NCI-H128 (cell line): ENCODE measurements around the gene DMC1.
"Not testable (repeated sequence)": the region's sequence is repeated elsewhere in the genome, so short reads cannot be mapped to it uniquely, and the experiment has no call there.

ENCODE experiments used
- DNase-seq: peaks from one replicate; lab custom pipeline; 2025; ENCODE audit not compliant: unreplicated experiment; lab: John Stamatoyannopoulos, UW

The DMC1 gene

DNA sequence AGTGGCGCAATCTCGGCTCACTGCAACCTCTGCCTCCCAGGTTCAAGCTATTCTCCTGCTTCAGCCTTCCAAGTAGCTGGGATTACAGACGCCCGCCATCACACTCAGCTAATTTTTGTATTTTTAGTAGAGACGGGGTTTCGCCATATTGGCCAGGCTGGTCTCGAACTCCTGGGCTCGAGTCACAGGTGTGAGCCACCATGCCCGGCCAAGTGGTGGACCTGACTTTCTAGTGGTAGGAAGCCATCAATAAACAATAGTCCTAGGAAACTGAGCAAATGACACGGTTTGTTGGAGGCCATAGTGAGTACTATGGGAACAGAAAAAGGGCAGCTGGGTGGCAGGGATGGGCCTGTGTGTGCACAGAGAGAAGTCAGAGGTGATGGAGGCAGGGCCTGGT is 99.8 kb downstream of the DMC1 start:
- DNase-seq, result not testable (repeated sequence)

DNA sequence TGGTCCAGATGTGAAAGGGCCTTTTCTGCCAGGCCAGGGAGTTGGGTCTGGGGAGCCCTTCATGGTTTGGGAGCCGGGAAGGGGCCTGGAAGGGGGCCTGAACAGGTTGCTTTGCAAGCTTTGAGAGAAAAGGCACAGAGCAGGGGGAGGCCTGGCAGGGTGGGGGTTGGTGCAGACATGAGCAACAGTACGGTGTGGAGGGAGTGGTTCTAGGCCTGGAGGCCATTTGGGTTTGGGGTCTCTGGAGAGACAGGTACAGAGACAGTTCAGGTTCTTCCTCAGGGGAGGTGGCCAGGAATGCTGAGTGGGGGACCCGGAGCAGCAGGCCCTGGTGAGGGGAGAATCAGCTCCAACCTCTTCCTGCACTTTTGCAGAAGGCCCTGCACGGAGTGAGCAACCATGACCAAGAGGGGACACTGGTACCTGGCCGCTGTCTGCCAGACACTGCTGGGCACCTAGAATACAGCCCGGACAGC is 100.6 kb downstream of the DMC1 start:
- DNase-seq, result no peak
